HUES6 (cell line): Measurements from ENCODE around the gene GJB4.

Source experiments
- H3K27ac ChIP-seq: 2 replicates; pipeline ENCODE4 v1.7.0; 2013; ENCODE audit warnings: low read depth, mild to moderate bottlenecking, low read length, inconsistent platforms
- H3K27me3 ChIP-seq: 2 replicates; pipeline ENCODE4 v1.6.1; 2013; ENCODE audit warnings: low read length; ENCODE audit not compliant: control insufficient read depth, insufficient read depth
- H3K36me3 ChIP-seq: 2 replicates; pipeline ENCODE4 v1.6.1; 2013; ENCODE audit warnings: low read length; ENCODE audit not compliant: control insufficient read depth, insufficient read depth
- H3K4me1 ChIP-seq: 2 replicates; pipeline ENCODE4 v1.6.1; 2013; ENCODE audit warnings: low read length; ENCODE audit not compliant: control insufficient read depth, insufficient read depth
- H3K4me3 ChIP-seq: 2 replicates; pipeline ENCODE4 v1.5.1; 2013; ENCODE audit warnings: low read depth, low read length
- H3K9ac ChIP-seq: one replicate; pipeline ENCODE4 v1.6.1; 2013; ENCODE audit warnings: mild to moderate bottlenecking, low read length
- H3K9me3 ChIP-seq: 2 replicates; pipeline ENCODE4 v1.6.1; 2013; ENCODE audit warnings: low read depth, low read length; ENCODE audit not compliant: control insufficient read depth, insufficient read depth

Gene GJB4

GRCh38 chr1:34746785-34747637 lies 12.5 kb upstream of the GJB4 start:
- Histone ChIP-seq H3K4me3 (no peak overlapping the region), H3K36me3 (no peaks in the 10 kb centered on the region), H3K27me3 (peaks cover 9% of the 10 kb centered on the region), H3K4me1 (peaks cover 15% of the 10 kb centered on the region), H3K27ac (no peak overlapping the region), H3K9me3 (no peaks in the 10 kb centered on the region), H3K9ac (no peak overlapping the region)

- H3K4me1 ChIP-seq, result peaks cover 15% of the 10 kb centered on the region
- no peaks in the 10 kb centered on the region for H3K9me3 ChIP-seq
- peaks cover 4% of the 10 kb centered on the region; the same call in 1 of the 2 replicates for H3K27me3 ChIP-seq
- no peak overlapping the region for H3K9ac ChIP-seq
- no peaks in the 10 kb centered on the region for H3K36me3 ChIP-seq
- H3K4me3 ChIP-seq, result no peak overlapping the region
- no peak overlapping the region for H3K27ac ChIP-seq
Measured at GRCh38 chr1:34747638-34747941, 11.9 kb upstream of the GJB4 start.

DNA sequence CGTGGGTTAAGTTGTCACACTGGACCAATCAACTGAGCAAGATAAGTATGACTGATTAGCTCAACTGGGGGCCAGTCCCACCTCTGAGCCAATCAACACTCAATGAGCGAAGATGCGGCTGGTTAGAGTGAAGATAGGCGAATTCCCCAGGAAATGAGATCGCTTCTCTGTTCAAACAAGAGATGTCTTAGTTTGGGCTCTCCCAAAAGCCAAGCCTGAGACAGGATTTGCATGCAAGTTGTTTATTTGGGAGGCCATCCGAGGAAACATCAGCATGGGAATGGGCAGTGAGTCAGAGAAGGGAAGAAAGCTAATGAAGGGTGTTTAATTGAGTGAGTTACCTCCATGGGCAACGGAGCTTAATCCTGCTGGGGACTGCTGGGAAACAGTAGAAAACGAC lies 9.5 kb upstream of the GJB4 start:
- no peak overlapping the region for H3K4me3 ChIP-seq
- H3K4me1 ChIP-seq, result peaks cover 15% of the 10 kb centered on the region
- no peaks in the 10 kb centered on the region for H3K27me3 ChIP-seq
- no peak overlapping the region for H3K9ac ChIP-seq
- no peak overlapping the region for H3K27ac ChIP-seq
- no peaks in the 10 kb centered on the region for H3K9me3 ChIP-seq
- H3K36me3 ChIP-seq, result no peaks in the 10 kb centered on the region

GRCh38 chr1:34750610-34751009 lies 8.9 kb upstream of the GJB4 start:
- Histone ChIP-seq H3K9me3 (no peaks in the 10 kb centered on the region), H3K27me3 (no peaks in the 10 kb centered on the region), H3K36me3 (no peaks in the 10 kb centered on the region)

GRCh38 chr1:34753163-34753562 lies 6.4 kb upstream of the GJB4 start:
- Histone ChIP-seq H3K36me3 (no peaks in the 10 kb centered on the region), H3K4me3 (no peak overlapping the region), H3K9me3 (no peaks in the 10 kb centered on the region), H3K9ac (no peak overlapping the region), H3K27ac (no peak overlapping the region), H3K4me1 (peaks cover 18% of the 10 kb centered on the region), H3K27me3 (no peaks in the 10 kb centered on the region)

More at GRCh38 chr1:34750610-34751009, 8.9 kb upstream of the GJB4 start:
- Histone ChIP-seq H3K27ac (no peak overlapping the region), H3K9ac (no peak overlapping the region), H3K4me1 (peaks cover 18% of the 10 kb centered on the region), H3K4me3 (no peak overlapping the region)

GRCh38 chr1:34754964-34755637 lies 4.4 kb upstream of the GJB4 start, which contains the start of gene GJB5:
TSS of gene GJB5 (plus strand) at chr1:34755047. CDS start at chr1:34757331, 2,284 bp downstream.
- Histone ChIP-seq H3K27ac (no peak within 1 kb of the TSS), H3K9ac (no peak within 1 kb of the TSS), H3K9me3 (no peaks in the 10 kb centered on the region), H3K36me3 (no peaks in the 10 kb centered on the region), H3K27me3 (no peaks in the 10 kb centered on the region), H3K4me1 (peaks cover 20% of the 10 kb centered on the region), H3K4me3 (no peak within 1 kb of the TSS)

DNA sequence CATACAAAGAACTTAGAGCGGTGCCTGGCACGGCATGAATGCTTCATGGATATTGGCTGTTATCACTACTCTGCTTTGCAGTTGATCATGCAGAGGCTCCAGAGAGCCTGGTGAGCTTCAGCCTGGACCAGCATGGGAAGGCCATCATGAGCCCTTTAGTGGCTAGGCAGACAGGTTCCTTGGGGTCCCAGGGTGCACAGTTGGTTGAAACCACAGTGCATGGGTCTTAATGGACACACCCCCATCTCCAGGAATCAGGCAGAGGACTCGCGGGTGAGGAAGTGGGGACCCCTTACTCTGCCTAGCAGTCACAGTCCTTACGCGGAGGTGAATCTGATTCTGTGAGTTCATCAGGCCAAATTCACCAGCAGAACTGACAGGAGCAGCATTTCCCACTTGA lies 3.6 kb upstream of the GJB4 start:
- Histone ChIP-seq H3K27ac (no peak overlapping the region), H3K27me3 (no peaks in the 10 kb centered on the region), H3K9ac (no peak overlapping the region), H3K4me3 (no peak overlapping the region), H3K4me1 (peaks cover 13% of the 10 kb centered on the region), H3K36me3 (no peaks in the 10 kb centered on the region), H3K9me3 (no peaks in the 10 kb centered on the region)

DNA sequence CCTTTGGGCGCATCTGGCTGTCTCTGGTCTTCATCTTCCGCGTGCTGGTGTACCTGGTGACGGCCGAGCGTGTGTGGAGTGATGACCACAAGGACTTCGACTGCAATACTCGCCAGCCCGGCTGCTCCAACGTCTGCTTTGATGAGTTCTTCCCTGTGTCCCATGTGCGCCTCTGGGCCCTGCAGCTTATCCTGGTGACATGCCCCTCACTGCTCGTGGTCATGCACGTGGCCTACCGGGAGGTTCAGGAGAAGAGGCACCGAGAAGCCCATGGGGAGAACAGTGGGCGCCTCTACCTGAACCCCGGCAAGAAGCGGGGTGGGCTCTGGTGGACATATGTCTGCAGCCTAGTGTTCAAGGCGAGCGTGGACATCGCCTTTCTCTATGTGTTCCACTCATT lies 2.2 kb upstream of the GJB4 start:
- H3K9ac ChIP-seq, result no peak overlapping the region
- H3K4me1 ChIP-seq, result peaks cover 15% of the 10 kb centered on the region
- H3K4me3 ChIP-seq, result no peak overlapping the region
- no peaks in the 10 kb centered on the region for H3K27me3 ChIP-seq
- no peaks in the 10 kb centered on the region for H3K9me3 ChIP-seq
- no peak overlapping the region for H3K27ac ChIP-seq
- no peaks in the 10 kb centered on the region for H3K36me3 ChIP-seq

DNA sequence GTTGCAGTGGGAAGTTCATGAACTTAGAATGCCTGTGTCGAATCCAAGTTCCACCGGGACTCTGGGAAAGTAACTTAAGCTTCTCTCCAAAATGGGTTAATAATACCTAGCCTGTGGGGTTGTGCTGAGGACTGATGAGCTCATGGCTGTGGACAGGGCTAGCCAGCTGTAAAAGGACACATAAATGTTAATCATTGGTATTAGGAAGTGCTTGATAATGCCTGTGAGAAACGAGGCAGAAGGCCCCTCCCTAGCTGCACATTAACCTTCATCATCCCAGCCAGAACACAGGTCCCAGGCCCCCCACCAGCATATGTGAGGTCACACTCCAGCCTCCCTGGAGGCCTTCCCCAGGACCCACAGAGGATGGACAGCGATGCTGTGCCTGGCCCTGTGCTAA lies 789 bp upstream of the GJB4 start:
- Histone ChIP-seq H3K9me3 (peaks cover under 1% of the 10 kb centered on the region; the same call in 1 of the 2 replicates), H3K4me3 (no peak overlapping the region), H3K9ac (no peak overlapping the region), H3K4me1 (peaks cover 28% of the 10 kb centered on the region), H3K27me3 (no peaks in the 10 kb centered on the region), H3K36me3 (no peaks in the 10 kb centered on the region), H3K27ac (no peak overlapping the region)

- H3K4me3 ChIP-seq, result no peak overlapping the region
- H3K36me3 ChIP-seq, result no peaks in the 10 kb centered on the region
- H3K27ac ChIP-seq, result no peak overlapping the region
- peaks cover 4% of the 10 kb centered on the region; the same call in 1 of the 2 replicates for H3K9me3 ChIP-seq
- no peak overlapping the region for H3K9ac ChIP-seq
- peaks cover 30% of the 10 kb centered on the region for H3K4me1 ChIP-seq
- no peaks in the 10 kb centered on the region for H3K27me3 ChIP-seq
Measured at GRCh38 chr1:34761176-34761761, 1.7 kb downstream of the GJB4 start.

DNA sequence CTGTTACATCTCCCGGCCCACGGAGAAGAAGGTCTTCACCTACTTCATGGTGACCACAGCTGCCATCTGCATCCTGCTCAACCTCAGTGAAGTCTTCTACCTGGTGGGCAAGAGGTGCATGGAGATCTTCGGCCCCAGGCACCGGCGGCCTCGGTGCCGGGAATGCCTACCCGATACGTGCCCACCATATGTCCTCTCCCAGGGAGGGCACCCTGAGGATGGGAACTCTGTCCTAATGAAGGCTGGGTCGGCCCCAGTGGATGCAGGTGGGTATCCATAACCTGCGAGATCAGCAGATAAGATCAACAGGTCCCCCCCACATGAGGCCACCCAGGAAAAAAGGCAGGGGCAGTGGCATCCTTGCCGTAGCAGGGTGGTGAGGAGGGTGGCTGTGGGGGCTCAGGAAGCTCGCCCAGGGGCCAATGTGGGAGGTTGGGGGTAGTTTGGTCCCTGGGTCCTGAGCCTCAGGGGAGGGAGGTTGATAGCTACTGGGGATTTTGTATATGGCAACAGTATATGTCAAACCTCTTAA lies 2.3 kb downstream of the GJB4 start:
- Histone ChIP-seq H3K27me3 (no peaks in the 10 kb centered on the region), H3K4me1 (peaks cover 30% of the 10 kb centered on the region), H3K9ac (no peak overlapping the region), H3K27ac (no peak overlapping the region), H3K9me3 (peaks cover 4% of the 10 kb centered on the region; the same call in 1 of the 2 replicates), H3K36me3 (no peaks in the 10 kb centered on the region), H3K4me3 (no peak overlapping the region)
